Measurements from ENCODE around the gene AATF. TPM values are rescaled to one million over a fixed set of nuclear protein-coding genes. Genes with fewer than 3 reads are reported as not detected.

Gene AATF
- total RNA-seq, 2 experiments from 2014 or later: 40.3 to 40.8 TPM

- Mint-ChIP-seq H3K36me3 (ENCODE audit: low read depth) (no peaks in the 10 kb centered on the region), H3K4me3 (peak overlapping the region; percentile 77), H3K27me3 (peaks cover 97% of the 10 kb centered on the region), H3K9me3 (no peaks in the 10 kb centered on the region), H3K4me1 (ENCODE audit: low read depth) (peaks cover 81% of the 10 kb centered on the region), H3K27ac (no peak overlapping the region)
- Histone ChIP-seq H3K4me3 (ENCODE audit: low read length) (peak overlapping the region; percentile 10), H3K27me3 (ENCODE audit: control insufficient read depth in 1 of 2, insufficient read depth in 2 of 2, low read length in 2 of 2) (peaks cover 94 to 98% of the 10 kb centered on the region in 2 experiments), H3K36me3 (ENCODE audit: insufficient read depth, low read length) (no peaks in the 10 kb centered on the region), H3K4me1 (ENCODE audit: insufficient read depth, low read length) (peaks cover 96% of the 10 kb centered on the region), H3K9me3 (ENCODE audit: control insufficient read depth in 1 of 2, insufficient read depth in 1 of 2, low read length in 2 of 2) (peaks cover 0 to 75% of the 10 kb centered on the region in 2 experiments), H3K27ac (ENCODE audit: low read depth in 1 of 2, low read length in 2 of 2) (no peak overlapping the region)
- DNase-seq: peak in 2 of 14 experiments; percentile 7 to 35
- ChIA-PET POLR2A (interaction anchor here (0.9 kb wide), 1 partner anchor 12 kb away, joined by 5 read pairs; the partner anchor contains the start of gene AATF), CTCF (no interaction called here)
- TF ChIP-seq CTCF (IDR thresholded peaks at IDR 0.05): no peak
- intact Hi-C loops (cut with DNase I, micrococcal nuclease): no loop called here
- no peak for ATAC-seq (ENCODE audit: poor library complexity)
Observed at GRCh38 chr17:36936455-36937000, 12.2 kb upstream of the AATF start.

GRCh38 chr17:36937001-36937958, 11.5 kb upstream of the AATF start, which contains the start of gene LHX1:
TSS of gene LHX1 (plus strand) at chr17:36937475. CDS start at chr17:36938198, 723 bp downstream.
- H3K9me3 Mint-ChIP-seq: no peaks in the 10 kb centered on the region
- peak in 3 of 14 experiments; percentile 17 to 54 (median 54) for DNase-seq
- peaks cover 96% of the 10 kb centered on the region for H3K4me1 ChIP-seq (ENCODE audit: insufficient read depth, low read length)
- H3K27ac ChIP-seq (ENCODE audit: low read depth in 1 of 2, low read length in 2 of 2): no peak within 1 kb of the TSS
- peak within 1 kb of the TSS; percentile 39 for H3K27ac Mint-ChIP-seq
- ChIA-PET CTCF (no interaction called here), POLR2A (interaction anchor here (0.8 to 2.6 kb wide), 4 partner anchors 11 to 392 kb away, joined by 3 to 16 read pairs (median 5); partner anchors contain the start of gene AATF)
- peaks cover 0 to 81% of the 10 kb centered on the region in 2 experiments for H3K9me3 ChIP-seq (ENCODE audit: control insufficient read depth in 1 of 2, insufficient read depth in 1 of 2, low read length in 2 of 2)
- peaks cover 78% of the 10 kb centered on the region for H3K4me1 Mint-ChIP-seq (ENCODE audit: low read depth)
- H3K36me3 ChIP-seq (ENCODE audit: insufficient read depth, low read length): no peaks in the 10 kb centered on the region
- H3K36me3 Mint-ChIP-seq (ENCODE audit: low read depth): no peaks in the 10 kb centered on the region
- no peak for ATAC-seq (ENCODE audit: poor library complexity)
- no peak for TF ChIP-seq CTCF (IDR thresholded peaks at IDR 0.05)
- intact Hi-C loops (cut with DNase I, micrococcal nuclease): no loop called here
- H3K4me3 ChIP-seq (ENCODE audit: low read length): peak within 1 kb of the TSS; percentile 10
- H3K4me3 Mint-ChIP-seq: peak within 1 kb of the TSS; percentile 79
- H3K27me3 Mint-ChIP-seq: peaks cover 93% of the 10 kb centered on the region
- H3K27me3 ChIP-seq (ENCODE audit: control insufficient read depth in 1 of 2, insufficient read depth in 2 of 2, low read length in 2 of 2): peaks cover 94 to 98% of the 10 kb centered on the region in 2 experiments

GRCh38 chr17:36937959-36938565, 10.7 kb upstream of the AATF start:
- Histone ChIP-seq H3K4me1 (ENCODE audit: insufficient read depth, low read length) (peaks cover 97% of the 10 kb centered on the region), H3K27ac (ENCODE audit: low read depth in 1 of 2, low read length in 2 of 2) (no peak overlapping the region), H3K36me3 (ENCODE audit: insufficient read depth, low read length) (no peaks in the 10 kb centered on the region), H3K4me3 (ENCODE audit: low read length) (peak overlapping the region; percentile 10), H3K27me3 (ENCODE audit: control insufficient read depth in 1 of 2, insufficient read depth in 2 of 2, low read length in 2 of 2) (peaks cover 96 to 99% of the 10 kb centered on the region in 2 experiments), H3K9me3 (ENCODE audit: control insufficient read depth in 1 of 2, insufficient read depth in 1 of 2, low read length in 2 of 2) (peaks cover 0 to 86% of the 10 kb centered on the region in 2 experiments)
- ATAC-seq (ENCODE audit: poor library complexity) (peak; percentile 16), DNase-seq (peak in 4 of 14 experiments; percentile 20 to 47 (median 36))
- H3K4me3 Mint-ChIP-seq: peak overlapping the region; percentile 79
- H3K27me3 Mint-ChIP-seq: peaks cover 85% of the 10 kb centered on the region
- peaks cover 70% of the 10 kb centered on the region for H3K4me1 Mint-ChIP-seq (ENCODE audit: low read depth)
- TF ChIP-seq CTCF (IDR thresholded peaks at IDR 0.05): no peak
- H3K36me3 Mint-ChIP-seq (ENCODE audit: low read depth): no peaks in the 10 kb centered on the region
- no peaks in the 10 kb centered on the region for H3K9me3 Mint-ChIP-seq
- POLR2A ChIA-PET: interaction anchor here (0.8 to 2.6 kb wide), 3 partner anchors 11 to 392 kb away, joined by 3 to 16 read pairs (median 5); partner anchors contain the start of gene AATF
- no peak overlapping the region for H3K27ac Mint-ChIP-seq
- CTCF ChIA-PET: no interaction called here
- intact Hi-C loops (cut with DNase I, micrococcal nuclease): no loop called here
